WERI-Rb-1 (cell line): ENCODE results near the gene KHNYN.

Experiments
- DNase-seq: peaks from one replicate; pipeline ENCODE4 v3.0.0-alpha.2; 2020
- H3K27ac ChIP-seq: fragments of 250-450 bp; sonication (Bioruptor Pico); 2 replicates; pipeline ENCODE4 v1.5.1; 2020; ENCODE audit warnings: mild to moderate bottlenecking, moderate library complexity
- H3K27me3 ChIP-seq: fragments of 250-450 bp; sonication (Bioruptor Pico); 2 replicates; pipeline ENCODE4 v1.5.1; 2021; ENCODE audit warnings: mild to moderate bottlenecking, low read depth, moderate library complexity; ENCODE audit not compliant: insufficient read depth, severe bottlenecking
- H3K36me3 ChIP-seq: fragments of 250-450 bp; sonication (Bioruptor Pico); 2 replicates; pipeline ENCODE4 v1.5.1; 2020; ENCODE audit warnings: mild to moderate bottlenecking, moderate library complexity
- H3K4me3 ChIP-seq: 2 replicates; pipeline ENCODE4 v1.5.1; 2011; ENCODE audit warnings: low read depth, mild to moderate bottlenecking, control low read depth, low read length
- H3K9me3 ChIP-seq: fragments of 250-450 bp; sonication (Bioruptor Pico); 2 replicates; pipeline ENCODE4 v1.5.1; 2021; ENCODE audit warnings: mild to moderate bottlenecking, moderate library complexity; ENCODE audit not compliant: severe bottlenecking
- TF ChIP-seq, protein P1 (sequence below): IDR thresholded peaks from 2 replicates; pipeline ENCODE4 v1.5.1; 2011; ENCODE audit warnings: low read depth, mild to moderate bottlenecking, control low read depth, inconsistent platforms, low read length

KHNYN gene

DNA sequence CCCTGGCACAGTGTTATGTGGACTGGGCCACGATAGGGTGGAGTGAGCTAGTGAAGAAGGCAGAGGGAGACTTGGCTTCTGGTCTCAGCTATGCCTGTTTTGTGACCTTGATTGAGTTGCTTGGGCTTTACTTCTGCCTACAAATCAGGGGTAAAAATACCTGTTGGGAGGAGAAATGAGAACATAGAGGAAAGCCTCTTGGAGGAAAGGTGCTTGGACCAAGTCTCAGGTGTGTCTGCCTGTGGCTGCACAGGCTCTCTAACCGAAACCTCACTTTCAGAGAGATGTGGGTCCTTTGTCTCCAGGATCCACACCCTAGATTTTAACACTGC is 7.9 kb downstream of the KHNYN start:
- Histone ChIP-seq H3K9me3 (no peaks in the 10 kb centered on the region), H3K36me3 (peaks cover 49% of the 10 kb centered on the region), H3K27me3 (no peaks in the 10 kb centered on the region), H3K27ac (peak overlapping the region; percentile 72), H3K4me3 (no peak overlapping the region)
- no peak for DNase-seq
- TF ChIP-seq, protein P1, sequence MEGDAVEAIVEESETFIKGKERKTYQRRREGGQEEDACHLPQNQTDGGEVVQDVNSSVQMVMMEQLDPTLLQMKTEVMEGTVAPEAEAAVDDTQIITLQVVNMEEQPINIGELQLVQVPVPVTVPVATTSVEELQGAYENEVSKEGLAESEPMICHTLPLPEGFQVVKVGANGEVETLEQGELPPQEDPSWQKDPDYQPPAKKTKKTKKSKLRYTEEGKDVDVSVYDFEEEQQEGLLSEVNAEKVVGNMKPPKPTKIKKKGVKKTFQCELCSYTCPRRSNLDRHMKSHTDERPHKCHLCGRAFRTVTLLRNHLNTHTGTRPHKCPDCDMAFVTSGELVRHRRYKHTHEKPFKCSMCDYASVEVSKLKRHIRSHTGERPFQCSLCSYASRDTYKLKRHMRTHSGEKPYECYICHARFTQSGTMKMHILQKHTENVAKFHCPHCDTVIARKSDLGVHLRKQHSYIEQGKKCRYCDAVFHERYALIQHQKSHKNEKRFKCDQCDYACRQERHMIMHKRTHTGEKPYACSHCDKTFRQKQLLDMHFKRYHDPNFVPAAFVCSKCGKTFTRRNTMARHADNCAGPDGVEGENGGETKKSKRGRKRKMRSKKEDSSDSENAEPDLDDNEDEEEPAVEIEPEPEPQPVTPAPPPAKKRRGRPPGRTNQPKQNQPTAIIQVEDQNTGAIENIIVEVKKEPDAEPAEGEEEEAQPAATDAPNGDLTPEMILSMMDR, result no peak

- H3K36me3 ChIP-seq, result peaks cover 46% of the 10 kb centered on the region
- peak overlapping the region; percentile 91; the same call in 1 of the 2 replicates for H3K27ac ChIP-seq
- no peaks in the 10 kb centered on the region for H3K27me3 ChIP-seq
- no peak overlapping the region for H3K4me3 ChIP-seq
- TF ChIP-seq, protein P1, result no peak
- DNase-seq, result no peak
- no peaks in the 10 kb centered on the region for H3K9me3 ChIP-seq
Observed at GRCh38 chr14:24438223-24439097, 8.7 kb downstream of the KHNYN start.

GRCh38 chr14:24439257-24439656 is 9.5 kb downstream of the KHNYN start:
- H3K4me3 ChIP-seq, result no peak overlapping the region
- DNase-seq, result no peak
- peak overlapping the region; percentile 91 for H3K27ac ChIP-seq
- TF ChIP-seq, protein P1, result no peak
- no peaks in the 10 kb centered on the region for H3K27me3 ChIP-seq
- H3K9me3 ChIP-seq, result no peaks in the 10 kb centered on the region
- H3K36me3 ChIP-seq, result peaks cover 46% of the 10 kb centered on the region

GRCh38 chr14:24439830-24440605 is 10.3 kb downstream of the KHNYN start:
- H3K27me3 ChIP-seq, result no peaks in the 10 kb centered on the region
- peak; percentile 50 for DNase-seq
- H3K4me3 ChIP-seq, result no peak overlapping the region
- peaks cover 46% of the 10 kb centered on the region for H3K36me3 ChIP-seq
- H3K27ac ChIP-seq, result peak overlapping the region; percentile 91
- TF ChIP-seq, protein P1, result no peak
- no peaks in the 10 kb centered on the region for H3K9me3 ChIP-seq

GRCh38 chr14:24440606-24441399 is 11.0 kb downstream of the KHNYN start:
- Histone ChIP-seq H3K4me3 (no peak overlapping the region), H3K36me3 (peaks cover 46% of the 10 kb centered on the region), H3K9me3 (no peaks in the 10 kb centered on the region), H3K27me3 (no peaks in the 10 kb centered on the region), H3K27ac (peak overlapping the region; percentile 91)
- TF ChIP-seq, protein P1, result no peak
- DNase-seq, result no peak
